Measurements from ENCODE around the gene USP47. TPM values are rescaled to one million over a fixed set of nuclear protein-coding genes. Genes with fewer than 3 reads are reported as not detected.

USP47 gene
- total and polyA plus RNA-seq, 9 of the 15 experiments (the other 6 are each of a cell fraction or from before 2014, with no cell fraction given): 13.1 to 63.6 (median 34.7) TPM

GRCh38 chr11:11948242-11948947 lies 106.6 kb downstream of the USP47 start (continued):
- no peak for TF ChIP-seq KAT7 (CRISPR knock-in tag; IDR thresholded peaks at IDR 0.05; ENCODE audit: borderline replicate concordance)
- TF ChIP-seq EWSR1 (IDR thresholded peaks at IDR 0.05; ENCODE audit: borderline replicate concordance, low read depth, partially characterized antibody): no peak
- TF ChIP-seq HOXB6 (CRISPR knock-in tag; IDR thresholded peaks at IDR 0.05; ENCODE audit: borderline replicate concordance): no peak
- peak; percentile 74 for TF ChIP-seq ZNF316 (IDR thresholded peaks at IDR 0.05)
- TF ChIP-seq MAFK (IDR thresholded peaks at IDR 0.05; ENCODE audit: low read length): 0 out of 2 replicates have a peak, but pooled peaks have one; percentile 1
- no peak for TF ChIP-seq WHSC1 (IDR thresholded peaks at IDR 0.05; ENCODE audit: low read length)
- TF ChIP-seq, protein P1, sequence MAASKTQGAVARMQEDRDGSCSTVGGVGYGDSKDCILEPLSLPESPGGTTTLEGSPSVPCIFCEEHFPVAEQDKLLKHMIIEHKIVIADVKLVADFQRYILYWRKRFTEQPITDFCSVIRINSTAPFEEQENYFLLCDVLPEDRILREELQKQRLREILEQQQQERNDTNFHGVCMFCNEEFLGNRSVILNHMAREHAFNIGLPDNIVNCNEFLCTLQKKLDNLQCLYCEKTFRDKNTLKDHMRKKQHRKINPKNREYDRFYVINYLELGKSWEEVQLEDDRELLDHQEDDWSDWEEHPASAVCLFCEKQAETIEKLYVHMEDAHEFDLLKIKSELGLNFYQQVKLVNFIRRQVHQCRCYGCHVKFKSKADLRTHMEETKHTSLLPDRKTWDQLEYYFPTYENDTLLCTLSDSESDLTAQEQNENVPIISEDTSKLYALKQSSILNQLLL (CRISPR knock-in tag; IDR thresholded peaks at IDR 0.05; ENCODE audit: borderline replicate concordance): no peak
- TF ChIP-seq, protein P2, sequence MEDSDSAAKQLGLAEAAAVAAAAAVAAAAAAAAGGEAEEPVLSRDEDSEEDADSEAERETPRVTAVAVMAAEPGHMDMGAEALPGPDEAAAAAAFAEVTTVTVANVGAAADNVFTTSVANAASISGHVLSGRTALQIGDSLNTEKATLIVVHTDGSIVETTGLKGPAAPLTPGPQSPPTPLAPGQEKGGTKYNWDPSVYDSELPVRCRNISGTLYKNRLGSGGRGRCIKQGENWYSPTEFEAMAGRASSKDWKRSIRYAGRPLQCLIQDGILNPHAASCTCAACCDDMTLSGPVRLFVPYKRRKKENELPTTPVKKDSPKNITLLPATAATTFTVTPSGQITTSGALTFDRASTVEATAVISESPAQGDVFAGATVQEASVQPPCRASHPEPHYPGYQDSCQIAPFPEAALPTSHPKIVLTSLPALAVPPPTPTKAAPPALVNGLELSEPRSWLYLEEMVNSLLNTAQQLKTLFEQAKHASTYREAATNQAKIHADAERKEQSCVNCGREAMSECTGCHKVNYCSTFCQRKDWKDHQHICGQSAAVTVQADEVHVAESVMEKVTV (CRISPR knock-in tag; IDR thresholded peaks at IDR 0.05): no peak
- TF ChIP-seq MAX (CRISPR knock-in tag; IDR thresholded peaks at IDR 0.05): no peak
- TF ChIP-seq THAP12 (CRISPR knock-in tag; IDR thresholded peaks at IDR 0.05): no peak
- TF ChIP-seq ARNT (IDR thresholded peaks at IDR 0.05): no peak
- TF ChIP-seq SREBF1 (IDR thresholded peaks at IDR 0.05; ENCODE audit: borderline replicate concordance, low read depth, low read length): no peak
- TF ChIP-seq EHMT2 (IDR thresholded peaks at IDR 0.05): no peak
- no peak for TF ChIP-seq MECOM (CRISPR knock-in tag; IDR thresholded peaks at IDR 0.05)
- TF ChIP-seq MAFF (IDR thresholded peaks at IDR 0.05; ENCODE audit: low read length): 0 out of 2 replicates have a peak, but pooled peaks have one; percentile 16
- no peak for TF ChIP-seq RAD51 (IDR thresholded peaks at IDR 0.05; ENCODE audit: borderline replicate concordance, low read depth)
- TF ChIP-seq TFE3 (CRISPR knock-in tag; IDR thresholded peaks at IDR 0.05): no peak
- TF ChIP-seq, protein P3, sequence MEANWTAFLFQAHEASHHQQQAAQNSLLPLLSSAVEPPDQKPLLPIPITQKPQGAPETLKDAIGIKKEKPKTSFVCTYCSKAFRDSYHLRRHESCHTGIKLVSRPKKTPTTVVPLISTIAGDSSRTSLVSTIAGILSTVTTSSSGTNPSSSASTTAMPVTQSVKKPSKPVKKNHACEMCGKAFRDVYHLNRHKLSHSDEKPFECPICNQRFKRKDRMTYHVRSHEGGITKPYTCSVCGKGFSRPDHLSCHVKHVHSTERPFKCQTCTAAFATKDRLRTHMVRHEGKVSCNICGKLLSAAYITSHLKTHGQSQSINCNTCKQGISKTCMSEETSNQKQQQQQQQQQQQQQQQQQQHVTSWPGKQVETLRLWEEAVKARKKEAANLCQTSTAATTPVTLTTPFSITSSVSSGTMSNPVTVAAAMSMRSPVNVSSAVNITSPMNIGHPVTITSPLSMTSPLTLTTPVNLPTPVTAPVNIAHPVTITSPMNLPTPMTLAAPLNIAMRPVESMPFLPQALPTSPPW (CRISPR knock-in tag; IDR thresholded peaks at IDR 0.05): no peak
